HepG2 (cell line): ENCODE results near the gene INA. TPM values are rescaled to one million over a fixed set of nuclear protein-coding genes. Genes with fewer than 3 reads are reported as not detected.

ENCODE experiments used
- ATAC-seq: fragments of 200-7000 bp; cut with Tn5 transposase; 3 replicates; pipeline ENCODE4 v1.9.1; 2020; ENCODE audit warnings: mild to moderate bottlenecking, moderate library complexity
- BruUV-seq: library from RNA; stranded (reverse); fragments of 400-500 nt; replicated peaks from 2 replicates; lab custom pipeline; 2021; lab: Mats Ljungman, UMichigan
- CTCF ChIA-PET: fragments of 300-600 bp; formaldehyde crosslinking; extraction: SDS; loops from one replicate; lab custom pipeline; 2021; ENCODE audit warnings: low total read pairs, inconsistent platforms, low intra/inter-chr PET ratio; lab: Yijun Ruan, JAX
- POLR2A ChIA-PET: fragments of 350-600 bp; sonication (Branson Sonifier 250); formaldehyde crosslinking; loops from one replicate; lab custom pipeline; 2020; ENCODE audit warnings: antibody characterized with exemption, inconsistent platforms; lab: Yijun Ruan, JAX
- DNase-seq: peaks from one replicate; pipeline ENCODE4 v3.0.0-alpha.2; 2015; ENCODE audit warnings: low spot score
- FAIRE-seq: peaks from 3 replicates; lab custom pipeline; 2011; peaks lifted over from hg19 to GRCh38; lab: Jason Lieb, UNC
- H2AFZ ChIP-seq: one replicate; pipeline ENCODE4 v1.6.1; 2011; ENCODE audit warnings: low read length, inconsistent platforms
- H3K27ac ChIP-seq: fragments of 300-600 bp; 3 replicates; pipeline ENCODE4 v1.8.0; 2011; ENCODE audit warnings: mixed run types, mild to moderate bottlenecking, mixed read lengths, low read length, inconsistent platforms; ENCODE audit not compliant: insufficient read depth; ENCODE audit errors: extremely low read length
- H3K27me3 ChIP-seq, 2 experiments: fragments of 200-600 bp in 1 of 2; 2 replicates in 1 of 2; 3 replicates in 1 of 2; pipeline versions ENCODE4 v1.6.0 to v1.8.0; 2011; ENCODE audit warnings: low read length in 2 of 2, mild to moderate bottlenecking in 2 of 2, moderate library complexity in 2 of 2, inconsistent platforms in 1 of 2; ENCODE audit not compliant: insufficient read depth in 2 of 2, control insufficient read depth in 1 of 2
- H3K36me3 ChIP-seq, 2 experiments: fragments of 200-600 bp in 1 of 2; replicated peaks in 1 of 2; 2 replicates in 1 of 2; 3 replicates in 1 of 2; pipeline versions ENCODE4 v1.5.1 to v1.8.0; 2011; ENCODE audit warnings: low read length in 2 of 2, inconsistent platforms in 1 of 2; ENCODE audit not compliant: insufficient read depth in 2 of 2, control insufficient read depth in 1 of 2
- H3K4me1 ChIP-seq: 2 replicates; pipeline ENCODE4 v1.5.1; 2012; ENCODE audit warnings: low read length, inconsistent platforms; ENCODE audit not compliant: insufficient read depth
- H3K4me2 ChIP-seq: 2 replicates; pipeline ENCODE4 v1.6.0; 2011; ENCODE audit warnings: low read depth, low read length, inconsistent platforms
- H3K4me3 ChIP-seq, 3 experiments: fragments of 200-600 bp in 1 of 3; sonication (generic), shearing (Covaris generic) in 1 of 3; replicated peaks in 1 of 3; 2 replicates each; pipeline ENCODE4 v1.5.1; 2011 to 2016; ENCODE audit warnings: low read length in 3 of 3, inconsistent platforms in 2 of 3, low read depth in 2 of 3, mild to moderate bottlenecking in 2 of 3, control low read depth in 1 of 3, mixed read lengths in 1 of 3; ENCODE audit not compliant: insufficient read depth in 1 of 3
- H3K79me2 ChIP-seq: one replicate; pipeline ENCODE4 v1.6.1; 2011; ENCODE audit warnings: low read length, inconsistent platforms; ENCODE audit not compliant: insufficient read depth
- H3K9ac ChIP-seq: 2 replicates; pipeline ENCODE4 v1.6.0; 2011; ENCODE audit warnings: mild to moderate bottlenecking, low read depth, low read length, inconsistent platforms; ENCODE audit not compliant: insufficient read depth
- H3K9me3 ChIP-seq: 2 replicates; pipeline ENCODE4 v1.5.1; 2012; ENCODE audit warnings: mild to moderate bottlenecking, low read length
- H4K20me1 ChIP-seq: 2 replicates; pipeline ENCODE4 v1.6.0; 2011; ENCODE audit warnings: inconsistent platforms, mild to moderate bottlenecking, low read length, moderate library complexity; ENCODE audit not compliant: insufficient read depth
- KDM3A ChIP-seq: IDR thresholded peaks from 2 replicates; pipeline ENCODE4 v1.6.1; 2018; ENCODE audit warnings: low read depth, missing compliant biosample characterization
- NCOR1 ChIP-seq: fragments of 200-600 bp; sonication (generic); IDR thresholded peaks from 2 replicates; pipeline ENCODE4 v1.7.0; 2017; ENCODE audit warnings: antibody characterized with exemption, low read length, borderline replicate concordance
- SRSF4 ChIP-seq: fragments of 200-400 bp; formaldehyde crosslinking; IDR thresholded peaks from one replicate; pipeline ENCODE4 v1.6.1; 2018; ENCODE audit warnings: mild to moderate bottlenecking, low read depth, low read length, moderate library complexity; ENCODE audit not compliant: poor library complexity, severe bottlenecking
- TBP ChIP-seq: sonication (generic); formaldehyde crosslinking; IDR thresholded peaks from 2 replicates; pipeline ENCODE4 v1.5.0; 2020; ENCODE audit warnings: missing genetic modification reagents
- ZSCAN25 ChIP-seq: sonication (generic); formaldehyde crosslinking; IDR thresholded peaks from 2 replicates; pipeline ENCODE4 v1.8.0; 2022; ENCODE audit warnings: mild to moderate bottlenecking, missing genetic modification reagents
- WGBS: methylation state at CpG from one replicate; pipeline ENCODE4 v1.1.6; 2017; ENCODE audit warnings: low lambda C conversion rate; 5-methylcytosine and 5-hydroxymethylcytosine counted together
- in situ Hi-C: cut with HindIII; loops from 2 replicates; pipeline ENCODE4 v1.10.0; 2017; ENCODE audit warnings: low pct_unique_long_range_greater_than_20kb; ENCODE audit not compliant: extremely low pct_ligation_motif_present
- intact Hi-C: fragments of 100-400 bp; cut with micrococcal nuclease; formaldehyde crosslinking; loops from one replicate; pipeline ENCODE4 v1.10.0; 2022; ENCODE audit not compliant: unreplicated experiment
- polyA plus RNA-seq, 8 experiments: library from polyadenylated mRNA; depleted of rRNA in 3 of 8; stranded (reverse) in 7 of 8; unstranded in 1 of 8; fragments of >200 nt; fragmentation: Illumina TruSeq in 4 of 8; extraction: Trizol in 4 of 8; gene quantifications; 2 replicates each; pipeline versions ENCODE4 v1.2.1 to v1.2.3, GENCODE V29; 2011 to 2016; ENCODE audit warnings: low read depth in 4 of 8, missing spikeins in 1 of 8, mixed read lengths in 1 of 8; ENCODE audit not compliant: insufficient read depth in 1 of 8
- total RNA-seq, 5 experiments: library from RNA; depleted of rRNA; stranded (reverse); fragments of >200 nt; fragmentation: Illumina TruSeq; extraction: Trizol; gene quantifications; 2 replicates each; pipeline ENCODE4 v1.2.3, GENCODE V29; 2016; ENCODE audit warnings: low read depth in 1 of 5
- TF ChIP-seq, protein P1 (sequence below): sonication (generic); formaldehyde crosslinking; IDR thresholded peaks from 2 replicates; pipeline ENCODE4 v1.4.0; 2020; ENCODE audit warnings: mild to moderate bottlenecking, missing genetic modification reagents
- TF ChIP-seq, protein P2 (sequence below): fragments of 450-650 bp; IDR thresholded peaks from 2 replicates; pipeline ENCODE4 v1.6.1; 2016

INA gene
- total and polyA plus RNA-seq, 2 of the 13 experiments (the other 11 are each of a cell fraction or from before 2014, with no cell fraction given): 0.04 to 0.13 TPM

DNA sequence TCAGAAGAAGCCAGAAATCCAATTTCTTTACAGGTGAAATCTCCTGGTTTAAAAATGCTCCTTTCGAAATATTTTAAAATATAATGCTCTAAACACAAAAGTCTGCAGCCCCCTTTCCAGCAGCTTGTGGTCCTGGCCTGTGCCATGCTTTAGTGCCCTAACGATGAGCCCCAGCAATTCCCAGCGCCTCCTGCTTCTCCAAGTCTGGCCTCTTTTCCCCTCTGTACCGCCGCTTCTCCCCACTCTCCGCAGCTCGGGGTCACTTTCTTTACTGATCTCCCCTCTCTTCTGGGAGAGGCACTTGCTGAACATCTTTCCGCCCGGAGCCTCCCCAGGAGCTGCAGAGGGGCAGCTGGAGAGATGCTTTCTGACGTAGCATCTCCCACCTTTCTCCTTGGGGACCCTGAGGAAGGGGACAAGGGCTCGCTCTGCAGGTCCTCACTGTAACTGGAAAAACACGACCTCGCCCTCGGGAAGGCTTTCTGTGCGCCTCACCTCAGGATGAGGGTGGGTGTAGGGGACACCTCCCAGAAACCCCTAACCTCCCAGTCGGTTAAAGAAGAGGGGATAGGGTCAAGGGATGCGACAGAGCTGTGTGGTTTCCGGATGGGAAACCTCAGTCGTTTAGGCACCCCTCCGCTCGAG lies 565 bp upstream of the INA start (continued):
- no peak for TF ChIP-seq NCOR1
- TF ChIP-seq ZSCAN25 (CRISPR knock-in tag): no peak
- no peak for TF ChIP-seq SRSF4

DNA sequence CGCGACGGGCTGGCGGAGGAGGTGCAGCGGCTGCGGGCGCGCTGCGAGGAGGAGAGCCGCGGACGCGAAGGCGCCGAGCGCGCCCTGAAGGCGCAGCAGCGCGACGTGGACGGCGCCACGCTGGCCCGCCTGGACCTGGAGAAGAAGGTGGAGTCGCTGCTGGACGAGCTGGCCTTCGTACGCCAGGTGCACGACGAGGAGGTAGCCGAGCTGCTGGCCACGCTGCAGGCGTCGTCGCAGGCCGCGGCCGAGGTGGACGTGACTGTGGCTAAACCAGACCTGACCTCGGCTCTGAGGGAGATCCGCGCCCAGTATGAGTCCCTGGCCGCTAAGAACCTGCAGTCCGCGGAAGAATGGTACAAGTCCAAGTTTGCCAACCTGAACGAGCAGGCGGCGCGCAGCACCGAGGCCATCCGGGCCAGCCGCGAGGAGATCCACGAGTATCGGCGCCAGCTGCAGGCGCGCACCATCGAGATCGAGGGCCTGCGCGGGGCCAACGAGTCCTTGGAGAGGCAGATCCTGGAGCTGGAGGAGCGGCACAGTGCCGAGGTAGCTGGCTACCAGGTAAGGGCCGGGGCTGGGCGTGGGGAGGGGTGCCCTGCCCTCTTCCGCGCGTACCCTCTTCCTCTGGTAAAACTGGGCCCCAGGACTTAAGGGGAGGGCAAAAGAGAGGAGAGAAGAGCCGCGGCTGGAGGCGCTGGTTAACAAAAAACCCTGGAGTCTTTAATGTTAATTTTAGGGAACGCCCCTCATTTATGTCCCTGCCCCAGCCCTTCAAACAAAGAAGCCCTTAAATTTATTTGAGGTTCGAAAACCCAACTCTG lies 987 bp downstream of the INA start:
- no peak for FAIRE-seq
- ATAC-seq: no peak
- WGBS: 78% methylated on average over 44 of the region's 76 CpGs
- Histone ChIP-seq H3K4me3 (0 out of 6 replicates have a peak overlapping the region, but pooled peaks of 1 of the 3 experiments have one; percentile 60), H3K79me2 (no peaks in the 10 kb centered on the region), H3K27ac (no peak overlapping the region), H3K9me3 (no peaks in the 10 kb centered on the region), H3K4me1 (peaks cover 14% of the 10 kb centered on the region; the same call in 1 of the 2 replicates), H3K9ac (no peak overlapping the region), H3K4me2 (peak overlapping the region; percentile 56; the same call in 1 of the 2 replicates), H4K20me1 (0 out of 2 replicates have a peak, but pooled peaks cover 3% of the 10 kb centered on the region), H2AFZ (no peak overlapping the region), H3K27me3 (peaks cover 10 to 40% of the 10 kb centered on the region in 2 experiments; a peak in 4 of 5 replicates), H3K36me3 (no peaks in the 10 kb centered on the region)
- intact Hi-C loops: no loop called here
- no TSS peak for BruUV-seq
- TF ChIP-seq KDM3A (CRISPR knock-in tag) (no peak), TBP (CRISPR knock-in tag) (no peak)
- TF ChIP-seq, protein P1, sequence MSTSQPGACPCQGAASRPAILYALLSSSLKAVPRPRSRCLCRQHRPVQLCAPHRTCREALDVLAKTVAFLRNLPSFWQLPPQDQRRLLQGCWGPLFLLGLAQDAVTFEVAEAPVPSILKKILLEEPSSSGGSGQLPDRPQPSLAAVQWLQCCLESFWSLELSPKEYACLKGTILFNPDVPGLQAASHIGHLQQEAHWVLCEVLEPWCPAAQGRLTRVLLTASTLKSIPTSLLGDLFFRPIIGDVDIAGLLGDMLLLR (CRISPR knock-in tag): no peak
- TF ChIP-seq, protein P2, sequence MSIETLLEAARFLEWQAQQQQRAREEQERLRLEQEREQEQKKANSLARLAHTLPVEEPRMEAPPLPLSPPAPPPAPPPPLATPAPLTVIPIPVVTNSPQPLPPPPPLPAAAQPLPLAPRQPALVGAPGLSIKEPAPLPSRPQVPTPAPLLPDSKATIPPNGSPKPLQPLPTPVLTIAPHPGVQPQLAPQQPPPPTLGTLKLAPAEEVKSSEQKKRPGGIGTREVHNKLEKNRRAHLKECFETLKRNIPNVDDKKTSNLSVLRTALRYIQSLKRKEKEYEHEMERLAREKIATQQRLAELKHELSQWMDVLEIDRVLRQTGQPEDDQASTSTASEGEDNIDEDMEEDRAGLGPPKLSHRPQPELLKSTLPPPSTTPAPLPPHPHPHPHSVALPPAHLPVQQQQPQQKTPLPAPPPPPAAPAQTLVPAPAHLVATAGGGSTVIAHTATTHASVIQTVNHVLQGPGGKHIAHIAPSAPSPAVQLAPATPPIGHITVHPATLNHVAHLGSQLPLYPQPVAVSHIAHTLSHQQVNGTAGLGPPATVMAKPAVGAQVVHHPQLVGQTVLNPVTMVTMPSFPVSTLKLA: no peak
- ChIA-PET CTCF (no interaction called here), POLR2A (no interaction called here)
- in situ Hi-C loops: no loop called here
- DNase-seq: no peak
